ENCODE data around the gene CFAP54.
"Not testable (repeated sequence)": the region's sequence is repeated elsewhere in the genome, so short reads cannot be mapped to it uniquely, and the experiment has no call there.

CFAP54 gene

GRCh38 chr12:96513681-96514080 lies 24.3 kb downstream of the CFAP54 start:
- DNase-seq (ENCODE audit: low spot score), result no peak

- DNase-seq (ENCODE audit: low spot score), result no peak
These were observed 25.0 kb downstream of the CFAP54 start for GRCh38 chr12:96514328-96514727.

GRCh38 chr12:96516472-96517430 lies 27.4 kb downstream of the CFAP54 start:
- peak; percentile 90 for DNase-seq (ENCODE audit: low spot score)

- DNase-seq (ENCODE audit: low spot score), result no peak
These were observed 31.4 kb downstream of the CFAP54 start for GRCh38 chr12:96520767-96521166.

- DNase-seq (ENCODE audit: low spot score), result no peak
These were observed 32.7 kb downstream of the CFAP54 start for GRCh38 chr12:96521895-96522682.

- no peak for DNase-seq (ENCODE audit: low spot score)
These were observed 33.3 kb downstream of the CFAP54 start for GRCh38 chr12:96522690-96523089.

- no peak for DNase-seq (ENCODE audit: low spot score)
These were observed 36.7 kb downstream of the CFAP54 start for GRCh38 chr12:96526110-96526509.

GRCh38 chr12:96529912-96530311 lies 40.5 kb downstream of the CFAP54 start:
- DNase-seq (ENCODE audit: low spot score), result no peak

GRCh38 chr12:96534339-96534738 lies 45.0 kb downstream of the CFAP54 start:
- no peak for DNase-seq (ENCODE audit: low spot score)

- no peak for DNase-seq (ENCODE audit: low spot score)
These were observed 59.0 kb downstream of the CFAP54 start for GRCh38 chr12:96548384-96548783.

GRCh38 chr12:96549341-96549740 lies 60.0 kb downstream of the CFAP54 start:
- no peak for DNase-seq (ENCODE audit: low spot score)

- no peak for DNase-seq (ENCODE audit: low spot score)
These were observed 81.2 kb downstream of the CFAP54 start for GRCh38 chr12:96570579-96570978.

- DNase-seq (ENCODE audit: low spot score), result no peak
These were observed 81.9 kb downstream of the CFAP54 start for GRCh38 chr12:96571101-96571862.

- peak; percentile 66 for DNase-seq (ENCODE audit: low spot score)
These were observed 89.2 kb downstream of the CFAP54 start for GRCh38 chr12:96578526-96579125.

GRCh38 chr12:96585977-96586376 lies 96.6 kb downstream of the CFAP54 start:
- DNase-seq (ENCODE audit: low spot score), result no peak

- no peak for DNase-seq (ENCODE audit: low spot score)
These were observed 98.3 kb downstream of the CFAP54 start for GRCh38 chr12:96587691-96588090.

- DNase-seq (ENCODE audit: low spot score), result no peak
These were observed 101.6 kb downstream of the CFAP54 start for GRCh38 chr12:96590970-96591369.

GRCh38 chr12:96604374-96604773 lies 115.0 kb downstream of the CFAP54 start:
- not testable (repeated sequence) for DNase-seq (ENCODE audit: low spot score)

- no peak for DNase-seq (ENCODE audit: low spot score)
These were observed 116.3 kb downstream of the CFAP54 start for GRCh38 chr12:96605684-96606083.

- no peak for DNase-seq (ENCODE audit: low spot score)
These were observed 116.8 kb downstream of the CFAP54 start for GRCh38 chr12:96606134-96606533.

- no peak for DNase-seq (ENCODE audit: low spot score)
These were observed 117.3 kb downstream of the CFAP54 start for GRCh38 chr12:96606644-96607043.

- DNase-seq (ENCODE audit: low spot score), result no peak
These were observed 127.8 kb downstream of the CFAP54 start for GRCh38 chr12:96617178-96617577.
